ENCODE results near the gene SLC39A1.
A peak's percentile ranks its signal among the peaks of the same experiment; 100 is the strongest.

SLC39A1 gene

DNA sequence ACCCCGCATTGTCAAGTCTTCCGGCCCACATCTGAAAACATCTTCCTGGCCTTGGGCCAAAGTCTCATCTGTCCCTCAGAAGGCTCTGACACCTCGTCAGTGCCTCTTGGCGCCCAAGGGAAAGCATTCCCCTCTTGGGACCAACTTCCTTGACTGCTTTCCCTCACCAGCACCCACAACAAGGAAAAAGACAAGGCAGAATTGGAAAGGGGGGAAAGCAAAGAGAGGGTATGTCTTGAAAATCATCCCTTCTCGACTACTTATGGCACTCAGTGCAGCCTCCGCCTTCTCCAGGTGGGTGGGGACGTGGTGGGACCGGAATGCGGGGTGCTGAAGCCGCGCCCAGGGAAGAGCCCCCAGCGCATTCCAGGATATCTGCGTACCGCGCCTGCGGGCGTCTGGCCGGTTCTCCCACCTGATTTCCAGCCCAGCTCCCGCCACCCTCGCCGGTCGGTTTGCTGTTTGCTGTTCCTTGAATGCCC is 554 bp upstream of the SLC39A1 start:
- Histone ChIP-seq H3K9me3 (ENCODE audit: control insufficient read depth in 1 of 2, low read length in 2 of 2) (no peaks in the 10 kb centered on the region), H3K9ac (ENCODE audit: low read depth in 1 of 2, low read length in 2 of 2) (peak overlapping the region; percentile 71 to 94), H3K27ac (ENCODE audit: low read depth, low read length) (peak overlapping the region; percentile 83), H3K36me3 (ENCODE audit: control insufficient read depth in 1 of 2, insufficient read depth in 2 of 2, low read length in 2 of 2) (peaks cover 0 to 11% of the 10 kb centered on the region in 2 donors), H3K27me3 (ENCODE audit: control insufficient read depth in 1 of 2, insufficient read depth in 2 of 2, low read length in 2 of 2) (no peaks in the 10 kb centered on the region), H3K4me3 (ENCODE audit: low read depth in 1 of 2, low read length in 2 of 2) (peak overlapping the region; percentile 77 to 95), H3K4me1 (ENCODE audit: control insufficient read depth in 1 of 2, insufficient read depth in 2 of 2, low read length in 2 of 2) (peaks cover 49 to 53% of the 10 kb centered on the region in 2 donors)

DNA sequence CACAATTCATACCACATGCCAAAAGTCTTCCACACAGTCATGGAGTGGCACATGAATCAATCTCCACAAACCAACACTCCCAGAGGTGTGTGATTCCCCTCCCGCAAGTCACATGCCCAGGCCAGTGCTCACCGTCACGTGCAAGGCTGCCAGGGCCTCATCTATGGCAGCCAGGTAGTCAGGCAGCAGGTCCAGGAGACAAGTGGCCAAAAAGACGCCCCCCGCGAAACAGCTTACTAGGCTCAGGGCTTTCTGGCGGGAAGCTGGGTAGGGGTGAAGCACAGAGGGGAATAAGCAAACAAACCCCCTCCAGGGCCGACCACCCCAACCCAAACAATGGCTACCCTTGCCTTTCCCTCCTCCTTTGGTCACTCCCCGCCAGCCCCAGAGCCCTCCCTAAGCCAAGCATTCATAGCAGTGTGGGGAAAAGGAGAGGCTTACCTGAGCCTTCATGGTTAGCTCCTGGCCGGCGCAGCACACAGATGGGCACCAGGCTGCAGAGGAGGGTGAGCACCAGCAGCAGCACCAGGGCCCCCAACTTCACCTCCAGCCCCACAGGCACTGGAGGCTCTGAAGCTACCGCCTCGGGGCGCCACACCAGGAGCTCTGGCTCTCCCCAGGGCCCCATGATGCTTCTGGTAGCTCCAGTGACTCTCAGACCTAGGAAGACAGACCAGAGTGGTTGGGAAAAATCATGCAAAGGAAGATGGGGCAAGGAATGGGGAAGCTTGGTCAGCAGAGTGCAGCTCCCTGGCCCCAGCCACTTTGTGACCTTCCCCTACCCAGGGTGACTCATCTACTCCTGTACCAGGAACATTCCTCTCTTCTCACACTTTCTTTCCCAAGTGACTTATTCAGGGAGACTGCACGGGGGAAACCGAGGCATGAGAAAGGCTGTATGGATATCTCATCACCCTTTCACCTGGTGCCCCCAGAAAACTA is 978 bp downstream of the SLC39A1 start:
- H3K4me3 ChIP-seq (ENCODE audit: low read depth in 1 of 2, low read length in 2 of 2) = peak overlapping the region; percentile 77 to 95
- H3K9ac ChIP-seq (ENCODE audit: low read depth in 1 of 2, low read length in 2 of 2) = peak overlapping the region; percentile 94 to 99
- H3K27me3 ChIP-seq (ENCODE audit: control insufficient read depth in 1 of 2, insufficient read depth in 2 of 2, low read length in 2 of 2) = no peaks in the 10 kb centered on the region
- peaks cover 0 to 11% of the 10 kb centered on the region in 2 donors for H3K36me3 ChIP-seq (ENCODE audit: control insufficient read depth in 1 of 2, insufficient read depth in 2 of 2, low read length in 2 of 2)
- peak overlapping the region; percentile 83 for H3K27ac ChIP-seq (ENCODE audit: low read depth, low read length)
- peaks cover 46 to 50% of the 10 kb centered on the region in 2 donors for H3K4me1 ChIP-seq (ENCODE audit: control insufficient read depth in 1 of 2, insufficient read depth in 2 of 2, low read length in 2 of 2)
- H3K9me3 ChIP-seq (ENCODE audit: control insufficient read depth in 1 of 2, low read length in 2 of 2) = no peaks in the 10 kb centered on the region

DNA sequence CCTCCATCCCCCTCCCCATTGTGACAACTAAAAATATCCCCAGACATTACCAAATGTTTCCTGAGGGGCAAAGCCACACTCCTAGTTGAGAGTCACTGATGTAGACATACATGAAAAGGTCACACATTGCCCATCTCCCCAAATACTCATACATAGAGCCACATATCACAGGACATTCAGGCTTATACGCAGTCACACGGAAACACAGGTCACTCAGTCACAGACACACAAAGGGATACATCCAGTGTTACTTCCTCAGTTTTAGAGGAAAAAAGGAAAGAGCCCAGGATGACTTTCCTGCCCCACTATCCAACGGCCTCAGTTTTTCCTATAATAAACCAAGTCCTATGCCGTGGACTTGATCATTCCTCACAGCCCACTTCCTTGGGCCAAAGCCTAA is 1.9 kb downstream of the SLC39A1 start:
- H3K27me3 ChIP-seq (ENCODE audit: control insufficient read depth in 1 of 2, insufficient read depth in 2 of 2, low read length in 2 of 2) = no peaks in the 10 kb centered on the region
- H3K9me3 ChIP-seq (ENCODE audit: control insufficient read depth in 1 of 2, low read length in 2 of 2) = no peaks in the 10 kb centered on the region
- no peak overlapping the region for H3K27ac ChIP-seq (ENCODE audit: low read depth, low read length)
- peak overlapping the region in 1 of 2 donors; percentile 77 for H3K4me3 ChIP-seq (ENCODE audit: low read depth in 1 of 2, low read length in 2 of 2)
- no peak overlapping the region for H3K9ac ChIP-seq (ENCODE audit: low read depth in 1 of 2, low read length in 2 of 2)
- peaks cover 0 to 11% of the 10 kb centered on the region in 2 donors for H3K36me3 ChIP-seq (ENCODE audit: control insufficient read depth in 1 of 2, insufficient read depth in 2 of 2, low read length in 2 of 2)
- peaks cover 50 to 53% of the 10 kb centered on the region in 2 donors for H3K4me1 ChIP-seq (ENCODE audit: control insufficient read depth in 1 of 2, insufficient read depth in 2 of 2, low read length in 2 of 2)

- no peak overlapping the region for H3K4me3 ChIP-seq (ENCODE audit: low read depth in 1 of 2, low read length in 2 of 2)
- H3K36me3 ChIP-seq (ENCODE audit: control insufficient read depth in 1 of 2, insufficient read depth in 2 of 2, low read length in 2 of 2) = peaks cover 0 to 11% of the 10 kb centered on the region in 2 donors
- peaks cover 50 to 54% of the 10 kb centered on the region in 2 donors for H3K4me1 ChIP-seq (ENCODE audit: control insufficient read depth in 1 of 2, insufficient read depth in 2 of 2, low read length in 2 of 2)
- H3K27me3 ChIP-seq (ENCODE audit: control insufficient read depth in 1 of 2, insufficient read depth in 2 of 2, low read length in 2 of 2) = no peaks in the 10 kb centered on the region
- H3K27ac ChIP-seq (ENCODE audit: low read depth, low read length) = no peak overlapping the region
- H3K9me3 ChIP-seq (ENCODE audit: control insufficient read depth in 1 of 2, low read length in 2 of 2) = no peaks in the 10 kb centered on the region
- H3K9ac ChIP-seq (ENCODE audit: low read depth in 1 of 2, low read length in 2 of 2) = no peak overlapping the region
Measured at GRCh38 chr1:153960206-153960605, 3.1 kb downstream of the SLC39A1 start.

DNA sequence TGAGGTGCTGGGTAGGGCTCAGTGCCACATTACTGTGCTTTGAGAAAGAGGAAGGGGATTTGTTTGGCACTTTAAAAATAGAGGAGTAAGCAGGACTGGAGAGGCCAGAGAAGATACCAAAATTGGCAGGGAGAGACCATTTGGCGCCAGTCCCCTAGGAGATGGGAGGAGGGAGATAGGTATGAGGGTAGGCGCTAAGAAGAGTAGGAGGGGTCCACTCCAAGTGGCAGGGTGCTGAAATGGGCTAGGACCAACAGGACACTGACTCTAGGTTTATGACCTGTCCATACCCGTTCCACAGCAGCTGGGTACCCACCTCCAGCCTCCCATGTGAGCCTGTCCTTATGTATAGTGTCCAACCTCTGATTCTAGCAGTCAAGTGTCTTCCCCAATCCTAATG is 3.9 kb downstream of the SLC39A1 start:
- H3K27me3 ChIP-seq (ENCODE audit: control insufficient read depth in 1 of 2, insufficient read depth in 2 of 2, low read length in 2 of 2) = no peaks in the 10 kb centered on the region
- H3K9me3 ChIP-seq (ENCODE audit: control insufficient read depth in 1 of 2, low read length in 2 of 2) = no peaks in the 10 kb centered on the region
- H3K27ac ChIP-seq (ENCODE audit: low read depth, low read length) = no peak overlapping the region
- no peak overlapping the region for H3K9ac ChIP-seq (ENCODE audit: low read depth in 1 of 2, low read length in 2 of 2)
- peaks cover 5 to 17% of the 10 kb centered on the region in 2 donors for H3K36me3 ChIP-seq (ENCODE audit: control insufficient read depth in 1 of 2, insufficient read depth in 2 of 2, low read length in 2 of 2)
- no peak overlapping the region for H3K4me3 ChIP-seq (ENCODE audit: low read depth in 1 of 2, low read length in 2 of 2)
- H3K4me1 ChIP-seq (ENCODE audit: control insufficient read depth in 1 of 2, insufficient read depth in 2 of 2, low read length in 2 of 2) = peaks cover 50 to 54% of the 10 kb centered on the region in 2 donors

DNA sequence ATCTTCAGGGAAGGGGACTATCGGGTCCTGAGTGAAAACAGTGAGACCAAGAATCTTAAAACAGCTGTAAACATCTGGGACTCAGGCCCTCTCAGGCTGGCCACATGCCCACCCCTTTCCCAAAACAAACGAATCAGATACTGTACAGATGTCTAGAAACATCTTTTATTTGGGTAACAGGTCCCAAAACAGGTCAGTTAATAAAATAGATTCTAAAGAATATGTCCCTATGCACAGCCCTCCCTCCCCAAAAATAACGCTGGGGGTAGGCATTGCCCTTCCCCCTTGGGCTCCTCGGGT is 4.4 kb downstream of the SLC39A1 start:
- peak overlapping the region; percentile 38 to 91 for H3K4me3 ChIP-seq (ENCODE audit: low read depth in 1 of 2, low read length in 2 of 2)
- H3K4me1 ChIP-seq (ENCODE audit: control insufficient read depth in 1 of 2, insufficient read depth in 2 of 2, low read length in 2 of 2) = peaks cover 45 to 50% of the 10 kb centered on the region in 2 donors
- no peaks in the 10 kb centered on the region for H3K27me3 ChIP-seq (ENCODE audit: control insufficient read depth in 1 of 2, insufficient read depth in 2 of 2, low read length in 2 of 2)
- H3K27ac ChIP-seq (ENCODE audit: low read depth, low read length) = no peak overlapping the region
- no peaks in the 10 kb centered on the region for H3K9me3 ChIP-seq (ENCODE audit: control insufficient read depth in 1 of 2, low read length in 2 of 2)
- peaks cover 6 to 21% of the 10 kb centered on the region in 2 donors for H3K36me3 ChIP-seq (ENCODE audit: control insufficient read depth in 1 of 2, insufficient read depth in 2 of 2, low read length in 2 of 2)
- peak overlapping the region in 1 of 2 donors; percentile 13 for H3K9ac ChIP-seq (ENCODE audit: low read depth in 1 of 2, low read length in 2 of 2)

DNA sequence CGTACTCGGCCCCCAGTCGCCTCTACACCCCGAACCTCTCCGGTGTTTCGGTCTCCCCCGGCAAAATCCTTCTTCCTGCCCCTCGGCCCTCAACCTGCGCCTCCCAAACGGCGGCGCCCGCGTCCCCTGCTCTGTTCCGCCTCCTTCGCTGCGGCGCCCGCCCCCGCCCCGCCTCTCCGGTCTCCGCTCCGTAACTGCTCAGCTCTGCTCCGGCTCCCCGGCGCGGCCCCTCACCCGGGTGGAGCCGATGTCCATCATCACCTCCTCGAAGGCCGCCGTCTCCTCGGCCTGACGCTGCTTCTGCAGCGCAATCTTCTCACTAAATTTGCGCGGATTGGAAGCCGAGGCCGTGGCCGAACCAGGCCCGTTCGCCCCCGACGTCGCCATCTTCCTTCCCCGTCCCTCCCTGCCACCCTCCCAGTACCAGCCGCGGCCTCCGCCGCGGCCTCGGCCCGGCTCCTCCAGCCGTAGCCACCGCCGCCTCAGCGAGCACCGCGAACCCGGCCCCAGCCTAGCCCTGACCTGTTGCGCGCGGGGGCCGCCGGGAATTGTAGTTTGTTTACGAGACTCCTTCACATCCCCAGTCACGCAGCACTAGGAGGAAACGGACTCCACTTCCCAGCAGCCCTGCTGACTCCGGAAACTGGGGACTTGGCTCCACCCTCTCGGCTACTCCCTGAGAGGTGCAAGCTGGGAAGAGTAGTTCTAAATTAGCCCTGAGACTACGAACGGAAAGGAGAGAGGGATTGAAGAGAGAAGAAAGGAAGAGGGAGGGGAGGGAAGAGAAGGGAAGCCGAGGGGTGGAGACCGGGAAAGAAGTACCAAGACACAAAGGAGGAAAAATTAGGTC is 5.0 kb downstream of the SLC39A1 start, which contains the start of gene CRTC2:
CRTC2 (minus strand) TSS at position 502 of the 850 bp plus-strand sequence; CDS start at position 387, 115 bp downstream.
- H3K9ac ChIP-seq (ENCODE audit: low read depth in 1 of 2, low read length in 2 of 2) = peak within 1 kb of the TSS; percentile 81 to 91
- peak within 1 kb of the TSS; percentile 91 to 100 for H3K4me3 ChIP-seq (ENCODE audit: low read depth in 1 of 2, low read length in 2 of 2)
- peaks cover 9 to 24% of the 10 kb centered on the region in 2 donors for H3K36me3 ChIP-seq (ENCODE audit: control insufficient read depth in 1 of 2, insufficient read depth in 2 of 2, low read length in 2 of 2)
- peak within 1 kb of the TSS; percentile 79 for H3K27ac ChIP-seq (ENCODE audit: low read depth, low read length)
- no peaks in the 10 kb centered on the region for H3K9me3 ChIP-seq (ENCODE audit: control insufficient read depth in 1 of 2, low read length in 2 of 2)
- H3K27me3 ChIP-seq (ENCODE audit: control insufficient read depth in 1 of 2, insufficient read depth in 2 of 2, low read length in 2 of 2) = no peaks in the 10 kb centered on the region
- peaks cover 45 to 49% of the 10 kb centered on the region in 2 donors for H3K4me1 ChIP-seq (ENCODE audit: control insufficient read depth in 1 of 2, insufficient read depth in 2 of 2, low read length in 2 of 2)

- Histone ChIP-seq H3K9ac (ENCODE audit: low read depth in 1 of 2, low read length in 2 of 2) (peak overlapping the region; percentile 81 to 91), H3K27me3 (ENCODE audit: control insufficient read depth in 1 of 2, insufficient read depth in 2 of 2, low read length in 2 of 2) (no peaks in the 10 kb centered on the region), H3K9me3 (ENCODE audit: control insufficient read depth in 1 of 2, low read length in 2 of 2) (no peaks in the 10 kb centered on the region), H3K36me3 (ENCODE audit: control insufficient read depth in 1 of 2, insufficient read depth in 2 of 2, low read length in 2 of 2) (peaks cover 10 to 24% of the 10 kb centered on the region in 2 donors), H3K27ac (ENCODE audit: low read depth, low read length) (peak overlapping the region; percentile 79), H3K4me1 (ENCODE audit: control insufficient read depth in 1 of 2, insufficient read depth in 2 of 2, low read length in 2 of 2) (peaks cover 42 to 44% of the 10 kb centered on the region in 2 donors), H3K4me3 (ENCODE audit: low read depth in 1 of 2, low read length in 2 of 2) (peak overlapping the region; percentile 91 to 100)
Measured at GRCh38 chr1:153957744-153958110, 5.6 kb downstream of the SLC39A1 start.

DNA sequence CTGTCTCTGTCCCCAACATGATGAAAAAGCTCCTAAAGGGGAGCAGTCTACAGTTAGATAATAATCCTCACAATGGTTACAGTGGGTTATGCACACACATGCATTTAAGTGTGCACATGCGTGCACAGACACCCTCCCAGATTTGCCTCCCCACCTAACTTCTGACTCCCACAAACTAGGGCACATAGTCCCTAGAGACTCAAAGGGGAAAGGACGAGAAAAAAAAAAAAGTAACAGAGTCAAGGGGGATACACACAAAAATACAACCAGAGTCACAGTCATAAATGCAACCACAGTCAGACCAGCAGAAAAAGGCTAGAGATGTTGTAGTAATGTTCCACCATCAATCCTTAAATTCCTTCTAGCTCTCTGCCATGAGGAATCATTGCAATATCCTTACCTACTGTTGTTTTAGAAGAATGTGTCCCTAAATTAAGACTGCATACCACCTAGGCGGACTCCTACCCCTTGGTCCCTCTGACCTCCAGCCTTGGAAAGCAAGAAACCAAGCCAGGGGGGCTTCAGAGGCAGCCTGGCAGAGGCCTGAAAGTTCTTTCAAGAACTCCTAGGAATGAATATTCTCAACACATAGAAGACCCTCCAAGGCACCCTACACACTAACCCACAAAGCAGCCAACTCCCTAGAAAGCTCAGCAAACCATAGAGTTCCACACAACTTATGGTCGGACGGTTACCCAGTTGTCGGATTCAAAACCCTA is 6.2 kb downstream of the SLC39A1 start:
- Histone ChIP-seq H3K9me3 (ENCODE audit: control insufficient read depth in 1 of 2, low read length in 2 of 2) (no peaks in the 10 kb centered on the region), H3K27me3 (ENCODE audit: control insufficient read depth in 1 of 2, insufficient read depth in 2 of 2, low read length in 2 of 2) (no peaks in the 10 kb centered on the region), H3K4me1 (ENCODE audit: control insufficient read depth in 1 of 2, insufficient read depth in 2 of 2, low read length in 2 of 2) (peaks cover 36 to 38% of the 10 kb centered on the region in 2 donors), H3K9ac (ENCODE audit: low read depth in 1 of 2, low read length in 2 of 2) (peak overlapping the region; percentile 81 to 91), H3K36me3 (ENCODE audit: control insufficient read depth in 1 of 2, insufficient read depth in 2 of 2, low read length in 2 of 2) (peaks cover 16 to 30% of the 10 kb centered on the region in 2 donors), H3K27ac (ENCODE audit: low read depth, low read length) (no peak overlapping the region), H3K4me3 (ENCODE audit: low read depth in 1 of 2, low read length in 2 of 2) (peak overlapping the region; percentile 91 to 100)

Measured in duodenal mucosa (tissue), 2 donors.